ENCODE results near the gene CRKL.

Gene CRKL

DNA sequence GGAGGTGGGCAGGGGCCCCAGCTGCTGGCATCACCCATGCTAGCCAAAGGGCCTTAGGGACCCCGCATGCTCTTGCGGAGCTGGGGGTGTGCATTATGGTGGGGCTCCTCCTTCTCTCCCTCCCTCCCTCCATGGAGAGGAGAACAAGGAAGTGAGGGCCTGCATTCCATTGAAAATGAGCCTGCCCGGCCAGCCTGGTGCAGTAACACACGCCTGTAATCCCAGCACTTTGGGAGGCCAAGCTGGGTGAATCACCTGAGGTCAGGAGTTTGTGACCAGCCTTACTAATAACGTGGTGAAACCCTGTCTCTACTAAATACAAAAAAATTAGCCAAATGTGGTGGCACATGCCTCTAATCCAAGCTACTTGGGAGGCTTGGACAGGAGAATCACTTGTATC is 36.0 kb upstream of the CRKL start:
- WGBS (ENCODE audit: insufficient coverage): 100% methylated on average over 2 of the region's 5 CpGs
- Histone ChIP-seq H3K27me3 (replicated peaks in 2 of 5; ENCODE audit: control insufficient read depth in 4 of 5, insufficient read depth in 5 of 5, low read length in 4 of 5) (no peaks in the 10 kb centered on the region), H3K36me3 (ENCODE audit: control insufficient read depth in 4 of 4, insufficient read depth in 4 of 4, low read length in 3 of 4) (peaks cover 13 to 51% (median 47%) of the 10 kb centered on the region in 4 experiments), H3K9me3 (ENCODE audit: control extremely low read depth in 1 of 5, control insufficient read depth in 4 of 5, insufficient read depth in 2 of 5, low read depth in 1 of 5, low read length in 4 of 5) (no peaks in the 10 kb centered on the region), H3K4me3 (ENCODE audit: control insufficient read depth in 1 of 7, extremely low read depth in 1 of 7, insufficient read depth in 4 of 7, low read depth in 2 of 7, low read length in 6 of 7) (no peak overlapping the region), H3K27ac (ENCODE audit: insufficient read depth in 1 of 2, low read depth in 1 of 2, low read length in 2 of 2, poor library complexity in 1 of 2, severe bottlenecking in 2 of 2) (no peak overlapping the region), H3K4me1 (ENCODE audit: control extremely low read depth in 1 of 4, control insufficient read depth in 4 of 4, insufficient read depth in 4 of 4, low read length in 3 of 4) (peaks cover 0 to 11% (median 10%) of the 10 kb centered on the region in 4 experiments)
- ChIA-PET POLR2A (no interaction called here), CTCF (interaction anchor here (0.9 to 2.3 kb wide), 2 partner anchors 12 to 78 kb away, joined by 3 to 8 read pairs; no protein-coding TSS in a partner anchor)
- no peak for DNase-seq

DNA sequence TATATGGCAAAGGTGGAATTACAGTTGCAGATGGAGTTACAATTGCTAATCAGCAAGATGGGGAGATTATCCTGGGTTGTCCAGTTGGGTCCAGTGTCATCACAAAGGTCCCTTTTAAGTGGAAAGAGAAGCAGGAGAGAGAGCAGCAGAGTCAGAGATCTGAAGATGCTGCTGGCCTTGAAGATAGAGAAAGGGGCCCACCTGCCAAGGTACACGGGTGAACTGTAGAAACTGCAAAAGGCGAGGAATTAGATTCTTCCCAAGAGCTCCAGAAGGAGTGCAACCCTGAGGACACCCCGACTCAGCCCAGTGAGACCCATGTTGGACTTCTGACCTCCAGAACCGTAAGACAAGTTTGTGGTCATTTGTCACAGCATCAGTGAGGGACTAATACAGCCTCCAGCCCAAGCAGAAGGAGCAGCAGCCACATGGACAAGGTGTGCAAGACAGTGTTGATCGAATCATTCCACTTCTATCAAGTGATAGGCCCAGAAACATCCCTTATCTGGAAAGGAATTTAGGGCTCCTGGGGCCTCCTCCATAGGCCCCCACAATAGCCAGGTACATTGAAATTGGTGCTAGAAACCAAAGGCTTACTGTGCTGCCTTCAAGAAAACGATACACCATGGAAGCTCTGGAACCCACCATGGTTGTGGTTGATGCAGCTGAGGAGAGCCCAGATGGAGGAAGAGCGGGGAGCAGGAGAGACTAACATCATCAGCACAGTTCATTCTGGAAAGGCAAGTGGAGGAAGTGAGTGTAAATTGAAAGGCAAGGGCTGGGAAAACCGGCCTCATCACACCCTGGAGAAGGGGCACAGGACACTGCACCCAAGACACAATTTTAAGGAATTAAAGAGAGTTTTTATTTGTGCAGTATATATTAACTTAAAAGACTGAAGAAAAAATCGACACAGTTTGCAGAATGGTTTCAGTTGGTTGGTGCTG is 35.1 kb upstream of the CRKL start:
- Histone ChIP-seq H3K36me3 (ENCODE audit: control insufficient read depth in 4 of 4, insufficient read depth in 4 of 4, low read length in 3 of 4) (peaks cover 14 to 50% (median 46%) of the 10 kb centered on the region in 4 experiments), H3K27ac (ENCODE audit: insufficient read depth in 1 of 2, low read depth in 1 of 2, low read length in 2 of 2, poor library complexity in 1 of 2, severe bottlenecking in 2 of 2) (no peak overlapping the region), H3K9me3 (ENCODE audit: control extremely low read depth in 1 of 5, control insufficient read depth in 4 of 5, insufficient read depth in 2 of 5, low read depth in 1 of 5, low read length in 4 of 5) (no peaks in the 10 kb centered on the region), H3K4me3 (ENCODE audit: control insufficient read depth in 1 of 7, extremely low read depth in 1 of 7, insufficient read depth in 4 of 7, low read depth in 2 of 7, low read length in 6 of 7) (no peak overlapping the region), H3K27me3 (replicated peaks in 2 of 5; ENCODE audit: control insufficient read depth in 4 of 5, insufficient read depth in 5 of 5, low read length in 4 of 5) (no peaks in the 10 kb centered on the region), H3K4me1 (ENCODE audit: control extremely low read depth in 1 of 4, control insufficient read depth in 4 of 4, insufficient read depth in 4 of 4, low read length in 3 of 4) (peaks cover 0 to 12% (median 10%) of the 10 kb centered on the region in 4 experiments)
- WGBS (ENCODE audit: insufficient coverage): 96% methylated on average over 7 of the region's 9 CpGs
- ChIA-PET POLR2A (no interaction called here), CTCF (interaction anchor here (0.9 to 2.3 kb wide), 3 partner anchors 13 to 78 kb away, joined by 3 to 8 read pairs (median 4); no protein-coding TSS in a partner anchor)
- no peak for DNase-seq

DNA sequence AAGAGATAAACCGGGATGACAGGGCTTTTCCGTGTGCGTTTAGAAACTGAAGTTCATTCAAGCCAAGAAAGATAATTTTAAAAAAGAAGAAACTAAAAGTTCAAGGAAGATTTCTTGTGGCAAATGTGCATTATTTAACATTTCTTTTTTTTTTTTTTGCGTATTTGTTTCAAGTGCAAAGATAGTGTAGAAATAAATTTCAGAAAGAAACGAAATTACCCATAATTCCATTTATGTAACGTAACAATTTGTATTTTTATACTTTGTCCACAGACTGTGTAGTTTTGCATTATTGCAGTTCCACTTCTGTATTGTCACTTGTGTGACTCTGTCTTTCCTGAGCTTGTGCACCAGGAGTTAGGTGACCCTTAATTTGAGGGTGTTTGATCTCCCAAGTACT is 34.4 kb upstream of the CRKL start:
- DNase-seq: no peak
- CTCF ChIA-PET: interaction anchor here (1.0 to 2.3 kb wide), 2 partner anchors 14 to 79 kb away, joined by 4 to 8 read pairs; no protein-coding TSS in a partner anchor
- peak overlapping the region in 1 of 2 experiments; percentile 8 for H3K27ac ChIP-seq (ENCODE audit: insufficient read depth in 1 of 2, low read depth in 1 of 2, low read length in 2 of 2, poor library complexity in 1 of 2, severe bottlenecking in 2 of 2)
- POLR2A ChIA-PET: no interaction called here
- peaks cover 17 to 57% (median 49%) of the 10 kb centered on the region in 4 experiments for H3K36me3 ChIP-seq (ENCODE audit: control insufficient read depth in 4 of 4, insufficient read depth in 4 of 4, low read length in 3 of 4)
- H3K4me3 ChIP-seq (ENCODE audit: control insufficient read depth in 1 of 7, extremely low read depth in 1 of 7, insufficient read depth in 4 of 7, low read depth in 2 of 7, low read length in 6 of 7): no peak overlapping the region
- H3K4me1 ChIP-seq (ENCODE audit: control extremely low read depth in 1 of 4, control insufficient read depth in 4 of 4, insufficient read depth in 4 of 4, low read length in 3 of 4): peaks cover 0 to 12% (median 10%) of the 10 kb centered on the region in 4 experiments
- WGBS (ENCODE audit: insufficient coverage): 100% methylated on average over 3 of the region's 6 CpGs
- H3K9me3 ChIP-seq (ENCODE audit: control extremely low read depth in 1 of 5, control insufficient read depth in 4 of 5, insufficient read depth in 2 of 5, low read depth in 1 of 5, low read length in 4 of 5): no peaks in the 10 kb centered on the region
- no peaks in the 10 kb centered on the region for H3K27me3 ChIP-seq (replicated peaks in 2 of 5; ENCODE audit: control insufficient read depth in 4 of 5, insufficient read depth in 5 of 5, low read length in 4 of 5)

DNA sequence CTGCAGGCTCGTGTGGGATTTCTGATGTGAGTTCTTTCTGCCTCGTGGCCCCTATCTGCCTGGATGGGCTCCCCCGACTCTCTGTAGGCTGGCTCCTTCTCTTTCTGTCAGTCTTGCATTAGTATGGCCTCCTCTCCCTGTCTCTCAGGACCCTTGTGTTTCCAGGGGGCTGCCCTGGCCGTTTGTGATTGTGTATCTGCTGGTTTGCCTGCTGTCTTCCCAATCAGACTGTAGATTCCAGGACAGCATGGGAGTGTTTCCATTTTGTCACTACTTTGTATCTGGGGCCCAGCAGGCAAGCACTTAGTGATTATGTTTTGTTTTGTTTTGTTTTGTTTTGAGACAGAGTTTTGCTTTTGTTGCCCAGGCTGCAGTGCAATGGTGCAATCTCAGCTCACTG is 32.8 kb upstream of the CRKL start:
- Histone ChIP-seq H3K27me3 (replicated peaks in 2 of 5; ENCODE audit: control insufficient read depth in 4 of 5, insufficient read depth in 5 of 5, low read length in 4 of 5) (no peaks in the 10 kb centered on the region), H3K4me1 (ENCODE audit: control extremely low read depth in 1 of 4, control insufficient read depth in 4 of 4, insufficient read depth in 4 of 4, low read length in 3 of 4) (peaks cover 0 to 12% (median 10%) of the 10 kb centered on the region in 4 experiments), H3K9me3 (ENCODE audit: control extremely low read depth in 1 of 5, control insufficient read depth in 4 of 5, insufficient read depth in 2 of 5, low read depth in 1 of 5, low read length in 4 of 5) (no peaks in the 10 kb centered on the region), H3K36me3 (ENCODE audit: control insufficient read depth in 4 of 4, insufficient read depth in 4 of 4, low read length in 3 of 4) (peaks cover 22 to 67% (median 55%) of the 10 kb centered on the region in 4 experiments), H3K4me3 (ENCODE audit: control insufficient read depth in 1 of 7, extremely low read depth in 1 of 7, insufficient read depth in 4 of 7, low read depth in 2 of 7, low read length in 6 of 7) (no peak overlapping the region), H3K27ac (ENCODE audit: insufficient read depth in 1 of 2, low read depth in 1 of 2, low read length in 2 of 2, poor library complexity in 1 of 2, severe bottlenecking in 2 of 2) (no peak overlapping the region)
- no peak for DNase-seq
- POLR2A ChIA-PET: interaction anchor here (1.2 to 1.3 kb wide), 2 partner anchors 73 to 117 kb away, joined by 3 read pairs; partner anchors contain the start of gene THAP7
- CTCF ChIA-PET: interaction anchor here (1.4 to 3.0 kb wide), 3 partner anchors 80 to 86 kb away, joined by 7 to 28 read pairs (median 14); no protein-coding TSS in a partner anchor
- WGBS (ENCODE audit: insufficient coverage): 100% methylated on average over 3 of the region's 4 CpGs

DNA sequence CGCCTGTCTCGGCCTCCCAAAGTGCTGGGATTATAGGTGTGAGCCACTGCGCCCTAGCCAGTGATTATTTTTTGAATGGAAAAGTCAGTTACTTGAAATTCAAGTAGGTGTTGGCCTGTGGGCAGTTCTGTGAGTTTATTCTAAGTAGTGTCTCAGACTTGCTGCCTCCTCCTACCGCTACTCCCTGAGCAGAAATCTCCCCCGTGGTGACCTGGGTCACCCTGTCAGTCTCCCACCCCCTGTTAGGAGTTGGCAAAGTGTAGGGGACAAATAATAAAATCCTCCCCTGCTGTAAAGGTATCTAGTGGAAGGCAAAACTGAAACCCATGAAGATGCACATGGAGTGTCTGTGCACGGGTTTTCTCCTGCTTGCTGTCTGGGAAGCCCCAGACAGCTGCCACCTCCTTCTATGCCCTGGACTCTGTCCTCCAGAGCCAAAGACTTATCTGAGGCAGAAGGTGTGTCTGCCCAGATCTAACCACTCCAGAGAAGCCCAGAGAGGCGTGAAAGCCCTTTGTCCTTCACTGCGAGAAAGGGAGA is 32.1 kb upstream of the CRKL start:
- peaks cover 0 to 12% (median 10%) of the 10 kb centered on the region in 4 experiments for H3K4me1 ChIP-seq (ENCODE audit: control extremely low read depth in 1 of 4, control insufficient read depth in 4 of 4, insufficient read depth in 4 of 4, low read length in 3 of 4)
- 68% methylated on average over 8 of the region's 8 CpGs for WGBS (ENCODE audit: insufficient coverage)
- no peak overlapping the region for H3K4me3 ChIP-seq (ENCODE audit: control insufficient read depth in 1 of 7, extremely low read depth in 1 of 7, insufficient read depth in 4 of 7, low read depth in 2 of 7, low read length in 6 of 7)
- H3K27me3 ChIP-seq (replicated peaks in 2 of 5; ENCODE audit: control insufficient read depth in 4 of 5, insufficient read depth in 5 of 5, low read length in 4 of 5): no peaks in the 10 kb centered on the region
- no peak for DNase-seq
- no peaks in the 10 kb centered on the region for H3K9me3 ChIP-seq (ENCODE audit: control extremely low read depth in 1 of 5, control insufficient read depth in 4 of 5, insufficient read depth in 2 of 5, low read depth in 1 of 5, low read length in 4 of 5)
- CTCF ChIA-PET: interaction anchor here (0.8 to 3.0 kb wide), 25 partner anchors 11 to 180 kb away, joined by 3 to 28 read pairs (median 5); no protein-coding TSS in a partner anchor
- H3K36me3 ChIP-seq (ENCODE audit: control insufficient read depth in 4 of 4, insufficient read depth in 4 of 4, low read length in 3 of 4): peaks cover 22 to 73% (median 58%) of the 10 kb centered on the region in 4 experiments
- peak overlapping the region in 1 of 2 experiments; percentile 73 for H3K27ac ChIP-seq (ENCODE audit: insufficient read depth in 1 of 2, low read depth in 1 of 2, low read length in 2 of 2, poor library complexity in 1 of 2, severe bottlenecking in 2 of 2)
- POLR2A ChIA-PET: interaction anchor here (0.8 to 1.3 kb wide), 5 partner anchors 32 to 128 kb away, joined by 3 to 6 read pairs (median 3); partner anchors contain the start of genes CRKL and THAP7

DNA sequence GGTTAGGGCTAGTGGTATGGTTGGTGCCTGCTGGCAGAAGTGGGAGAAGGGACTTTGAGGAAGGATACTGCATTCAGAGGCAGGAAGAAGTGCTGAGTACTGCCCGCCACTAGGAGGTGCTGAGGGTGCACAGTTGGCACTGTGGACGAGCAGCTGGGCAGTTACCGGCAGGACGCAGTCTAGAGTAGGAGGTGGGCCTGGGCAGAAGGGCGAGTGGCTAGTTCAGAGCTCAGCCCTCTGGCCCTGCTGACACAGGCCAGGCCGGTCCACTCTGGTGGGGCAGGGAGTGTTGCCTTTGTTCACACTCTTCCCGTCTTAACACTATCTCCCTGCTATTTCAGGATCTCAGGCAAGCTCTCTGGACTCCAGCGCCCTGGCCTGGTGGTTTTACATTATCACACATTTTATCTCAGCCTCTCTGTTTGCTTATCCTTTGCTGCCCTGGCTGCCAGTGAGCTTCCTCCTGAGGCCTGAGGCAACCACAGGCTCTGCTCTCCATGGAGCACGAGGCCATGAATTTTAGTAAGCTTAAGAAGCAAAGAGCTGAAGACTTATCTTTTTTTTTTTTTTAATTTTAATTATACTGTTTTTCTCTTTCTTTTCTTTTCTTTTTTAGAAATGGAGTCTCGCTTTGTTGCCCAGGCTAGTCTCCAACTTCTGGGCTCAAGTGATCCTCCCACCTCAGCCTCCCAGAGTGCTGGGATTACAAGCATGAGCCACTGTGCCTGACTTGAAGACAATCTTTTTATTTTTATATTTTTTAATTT is 31.5 kb upstream of the CRKL start:
- H3K27ac ChIP-seq (ENCODE audit: insufficient read depth in 1 of 2, low read depth in 1 of 2, low read length in 2 of 2, poor library complexity in 1 of 2, severe bottlenecking in 2 of 2): peak overlapping the region in 1 of 2 experiments; percentile 73
- no peaks in the 10 kb centered on the region for H3K27me3 ChIP-seq (replicated peaks in 2 of 5; ENCODE audit: control insufficient read depth in 4 of 5, insufficient read depth in 5 of 5, low read length in 4 of 5)
- POLR2A ChIA-PET: interaction anchor here (0.6 to 1.3 kb wide), 7 partner anchors 30 to 128 kb away, joined by 3 to 6 read pairs (median 3); partner anchors contain the start of genes CRKL and THAP7
- WGBS (ENCODE audit: insufficient coverage): 15% methylated on average over 4 of the region's 10 CpGs
- H3K36me3 ChIP-seq (ENCODE audit: control insufficient read depth in 4 of 4, insufficient read depth in 4 of 4, low read length in 3 of 4): peaks cover 20 to 69% (median 56%) of the 10 kb centered on the region in 4 experiments
- H3K4me3 ChIP-seq (ENCODE audit: control insufficient read depth in 1 of 7, extremely low read depth in 1 of 7, insufficient read depth in 4 of 7, low read depth in 2 of 7, low read length in 6 of 7): peak overlapping the region in 4 of 7 experiments; percentile 19 to 69 (median 62)
- CTCF ChIA-PET: interaction anchor here (0.6 to 3.0 kb wide), 40 partner anchors 10 to 1086 kb away, joined by 3 to 28 read pairs (median 5); partner anchors contain the start of gene LZTR1
- no peaks in the 10 kb centered on the region for H3K9me3 ChIP-seq (ENCODE audit: control extremely low read depth in 1 of 5, control insufficient read depth in 4 of 5, insufficient read depth in 2 of 5, low read depth in 1 of 5, low read length in 4 of 5)
- DNase-seq: peak; percentile 81 to 88 (median 86)
- peaks cover 0 to 12% (median 10%) of the 10 kb centered on the region in 4 experiments for H3K4me1 ChIP-seq (ENCODE audit: control extremely low read depth in 1 of 4, control insufficient read depth in 4 of 4, insufficient read depth in 4 of 4, low read length in 3 of 4)

Data from common myeloid progenitor, CD34-positive (primary cell).